OCI-LY7 (cell line): ENCODE data around the gene ANKRD63. TPM values are rescaled to one million over a fixed set of nuclear protein-coding genes. Genes with fewer than 3 reads are reported as not detected.

Experiments used
- BruUV-seq: library from RNA; stranded (reverse); fragments of 400-500 nt; replicated peaks from 2 replicates; lab custom pipeline; 2021; lab: Mats Ljungman, UMichigan
- CTCF ChIA-PET: fragments of 300-600 bp; sonication (Branson Sonifier 250); formaldehyde crosslinking; loops from one replicate; lab custom pipeline; 2022; ENCODE audit warnings: antibody characterized with exemption; ENCODE audit not compliant: unreplicated experiment; lab: Charles Lee
- POLR2A ChIA-PET: fragments of 300-600 bp; sonication (Branson Sonifier 250); formaldehyde crosslinking; loops from one replicate; lab custom pipeline; 2022; ENCODE audit warnings: antibody characterized with exemption; lab: Charles Lee
- DNase-seq: peaks from one replicate; pipeline ENCODE4 v3.0.0-alpha.2; 2015; ENCODE audit warnings: low spot score
- H2AFZ ChIP-seq: fragments of 200-600 bp; sonication (generic), shearing (Covaris generic); 2 replicates; pipeline ENCODE4 v1.6.1; 2014; ENCODE audit warnings: mild to moderate bottlenecking, antibody characterized with exemption, low read length, moderate library complexity
- H3K27ac ChIP-seq: fragments of 200-600 bp; sonication (generic); 2 replicates; pipeline ENCODE4 v1.5.1; 2014; ENCODE audit warnings: mixed run types, low read depth, mild to moderate bottlenecking, moderate library complexity, low read length, inconsistent platforms; ENCODE audit not compliant: poor library complexity, severe bottlenecking
- H3K36me3 ChIP-seq: fragments of 200-600 bp; sonication (generic); 2 replicates; pipeline ENCODE4 v1.6.1; 2014; ENCODE audit warnings: mild to moderate bottlenecking, antibody characterized with exemption, low read length, moderate library complexity, mixed read lengths; ENCODE audit not compliant: insufficient read depth
- H3K4me1 ChIP-seq: fragments of 200-600 bp; sonication (generic); 2 replicates; pipeline ENCODE4 v1.5.1; 2014; ENCODE audit warnings: mild to moderate bottlenecking, low read length; ENCODE audit not compliant: insufficient read depth, poor library complexity, severe bottlenecking
- H3K4me2 ChIP-seq: fragments of 200-600 bp; sonication (generic); 2 replicates; pipeline ENCODE4 v1.6.1; 2014; ENCODE audit warnings: mild to moderate bottlenecking, low read length
- H3K4me3 ChIP-seq: fragments of 200-600 bp; sonication (generic); 2 replicates; pipeline ENCODE4 v1.5.1; 2014; ENCODE audit warnings: mild to moderate bottlenecking, low read depth, low read length; ENCODE audit not compliant: poor library complexity, severe bottlenecking
- H3K79me2 ChIP-seq: fragments of 200-600 bp; sonication (generic); 2 replicates; pipeline ENCODE4 v1.6.1; 2016; ENCODE audit warnings: low read depth, mild to moderate bottlenecking, low read length, moderate library complexity, mixed read lengths; ENCODE audit not compliant: insufficient read depth
- H3K9me2 ChIP-seq: fragments of 200-600 bp; sonication (generic); 2 replicates; pipeline ENCODE4 v1.6.1; 2016; ENCODE audit warnings: mild to moderate bottlenecking, low read length, mixed read lengths; ENCODE audit not compliant: insufficient read depth
- H3K9me3 ChIP-seq: fragments of 200-600 bp; sonication (generic); 2 replicates; pipeline ENCODE4 v1.6.1; 2014; ENCODE audit warnings: mild to moderate bottlenecking, mixed run types, low read length, mixed read lengths
- H4K20me1 ChIP-seq: fragments of 200-600 bp; sonication (generic); 2 replicates; pipeline ENCODE4 v1.6.1; 2014; ENCODE audit warnings: mild to moderate bottlenecking, antibody characterized with exemption, low read length, moderate library complexity, mixed read lengths; ENCODE audit not compliant: insufficient read depth
- CTCF ChIP-seq: fragments of 200-600 bp; sonication (generic); conservative IDR thresholded peaks from 2 replicates; pipeline ENCODE4 v1.5.1; 2014; ENCODE audit warnings: mild to moderate bottlenecking, antibody characterized with exemption, low read length, moderate library complexity, mixed read lengths
- EZH2phosphoT487 ChIP-seq: fragments of 200-600 bp; sonication (generic); IDR thresholded peaks from 2 replicates; pipeline ENCODE4 v1.6.1; 2018; ENCODE audit warnings: low read depth, borderline replicate concordance, mild to moderate bottlenecking, mixed run types, antibody characterized with exemption, low read length, moderate library complexity, mixed read lengths
- intact Hi-C: fragments of 100-400 bp; cut with micrococcal nuclease; formaldehyde crosslinking; loops from one replicate; pipeline ENCODE4 v1.10.0; 2022; ENCODE audit not compliant: unreplicated experiment
- total RNA-seq, 2 experiments: library from RNA; depleted of rRNA in 1 of 2; stranded (reverse); fragments of >200 nt in 1 of 2; shearing (Covaris generic) in 1 of 2; gene quantifications; 2 replicates each; pipeline ENCODE4 v1.2.3, GENCODE V29; 2014 to 2022

Gene ANKRD63
- total RNA-seq, 2 experiments from 2014 or later, result not detected

- Histone ChIP-seq H3K4me1 (peaks cover 13% of the 10 kb centered on the region), H3K27ac (no peak overlapping the region), H4K20me1 (no peaks in the 10 kb centered on the region), H3K4me3 (no peak overlapping the region), H2AFZ (no peak overlapping the region), H3K9me2 (no peaks in the 10 kb centered on the region), H3K4me2 (no peak overlapping the region), H3K79me2 (no peaks in the 10 kb centered on the region), H3K9me3 (no peaks in the 10 kb centered on the region), H3K36me3 (no peaks in the 10 kb centered on the region; the same call in 1 of the 2 replicates)
- intact Hi-C loops, result loop anchor here (1.0 to 5.0 kb wide), 5 partner anchors 57 to 487 kb away; partner anchors contain the start of gene BMF
- ChIA-PET POLR2A (no interaction called here), CTCF (interaction anchor here (0.7 to 1.3 kb wide), 5 partner anchors 15 to 229 kb away, joined by 3 to 7 read pairs (median 4); no protein-coding TSS in a partner anchor)
- peak; percentile 100 for TF ChIP-seq CTCF
- TF ChIP-seq EZH2phosphoT487, result no peak
- no TSS peak for BruUV-seq
- DNase-seq, result peak; percentile 88
Measured at GRCh38 chr15:40274350-40275274, 8.3 kb downstream of the ANKRD63 start.

- intact Hi-C loops, result loop anchor here (5.0 kb wide), 3 partner anchors 166 to 486 kb away; partner anchors contain the start of gene BMF
- no peak for TF ChIP-seq EZH2phosphoT487
- TF ChIP-seq CTCF, result no peak
- BruUV-seq, result no TSS peak
- Histone ChIP-seq H3K4me2 (no peak overlapping the region), H2AFZ (no peak overlapping the region), H3K79me2 (no peaks in the 10 kb centered on the region), H3K27ac (no peak overlapping the region), H3K4me1 (peaks cover 13% of the 10 kb centered on the region), H3K9me2 (no peaks in the 10 kb centered on the region), H3K4me3 (no peak overlapping the region), H3K9me3 (no peaks in the 10 kb centered on the region), H3K36me3 (no peaks in the 10 kb centered on the region; the same call in 1 of the 2 replicates), H4K20me1 (no peaks in the 10 kb centered on the region)
- CTCF ChIA-PET, result interaction anchor here (0.6 to 2.0 kb wide), 7 partner anchors 16 to 233 kb away, joined by 3 to 7 read pairs (median 3); no protein-coding TSS in a partner anchor
- POLR2A ChIA-PET, result interaction anchor here (0.6 kb wide), 1 partner anchor 12 kb away, joined by 3 read pairs; no protein-coding TSS in a partner anchor
- no peak for DNase-seq
Measured at GRCh38 chr15:40273428-40273827, 9.4 kb downstream of the ANKRD63 start.
